GM23338 (cell line): Measurements from ENCODE around the gene FEN1. TPM values are rescaled to one million over a fixed set of nuclear protein-coding genes. Genes with fewer than 3 reads are reported as not detected.
A peak's percentile ranks its signal among the peaks of the same experiment; 100 is the strongest.

ENCODE experiments used
- ATAC-seq: fragments of 200-7000 bp; cut with Tn5 transposase; 3 replicates; pipeline ENCODE4 v1.9.1; 2020
- DNase-seq: peaks from one replicate; pipeline ENCODE4 v3.0.0-alpha.2; 2015; ENCODE audit warnings: low spot score
- H2AFZ ChIP-seq: fragments of 200-600 bp; sonication (generic); 2 replicates; pipeline ENCODE4 v1.8.0; 2016; ENCODE audit warnings: antibody characterized with exemption, mild to moderate bottlenecking, moderate library complexity
- H3F3A ChIP-seq: fragments of 200-600 bp; sonication (generic); replicated peaks from 2 replicates; pipeline ENCODE4 v1.8.0; 2017; ENCODE audit warnings: antibody characterized with exemption, mixed run types, low read depth
- H3K27ac ChIP-seq: fragments of 200-600 bp; sonication (generic); 2 replicates; pipeline ENCODE4 v1.6.1; 2016; ENCODE audit warnings: low read depth
- H3K27me3 ChIP-seq: fragments of 200-600 bp; sonication (generic); 2 replicates; pipeline ENCODE4 v1.8.0; 2016; ENCODE audit warnings: mild to moderate bottlenecking, mixed run types, moderate library complexity; ENCODE audit not compliant: insufficient read depth
- H3K36me3 ChIP-seq: fragments of 200-600 bp; sonication (generic); 2 replicates; pipeline ENCODE4 v1.8.0; 2016; ENCODE audit warnings: mild to moderate bottlenecking; ENCODE audit not compliant: insufficient read depth
- H3K4me1 ChIP-seq: fragments of 200-600 bp; sonication (generic); 2 replicates; pipeline ENCODE4 v1.8.0; 2016; ENCODE audit warnings: mild to moderate bottlenecking, moderate library complexity; ENCODE audit not compliant: insufficient read depth
- H3K4me2 ChIP-seq: fragments of 200-600 bp; sonication (generic); 2 replicates; pipeline ENCODE4 v1.7.1; 2017; ENCODE audit warnings: mixed run types
- H3K4me3 ChIP-seq: fragments of 200-600 bp; sonication (generic); 2 replicates; pipeline ENCODE4 v1.6.1; 2016; ENCODE audit warnings: mixed run types
- H3K79me2 ChIP-seq: fragments of 200-600 bp; sonication (generic); replicated peaks from 2 replicates; pipeline ENCODE4 v1.8.0; 2017; ENCODE audit warnings: mild to moderate bottlenecking; ENCODE audit not compliant: insufficient read depth
- H3K9me2 ChIP-seq: fragments of 200-600 bp; sonication (generic); 2 replicates; pipeline ENCODE4 v1.8.0; 2017; ENCODE audit not compliant: insufficient read depth
- H4K20me1 ChIP-seq: fragments of 200-600 bp; sonication (generic); replicated peaks from 2 replicates; pipeline ENCODE4 v1.8.0; 2017; ENCODE audit warnings: mild to moderate bottlenecking; ENCODE audit not compliant: insufficient read depth
- H3K27ac Mint-ChIP-seq: 2 replicates; pipeline ENCODE4 v1.8.0; 2020; ENCODE audit warnings: inconsistent platforms, mild to moderate bottlenecking, moderate library complexity, mixed read lengths
- H3K27me3 Mint-ChIP-seq: 3 replicates; pipeline ENCODE4 v1.8.0; 2022; ENCODE audit warnings: low read depth, mild to moderate bottlenecking, moderate library complexity, mixed read lengths, inconsistent platforms; ENCODE audit not compliant: insufficient read depth, poor library complexity
- H3K36me3 Mint-ChIP-seq: 3 replicates; pipeline ENCODE4 v1.8.0; 2021; ENCODE audit warnings: low read depth, mild to moderate bottlenecking, inconsistent platforms, moderate library complexity, mixed read lengths
- H3K4me1 Mint-ChIP-seq: 3 replicates; pipeline ENCODE4 v1.8.0; 2020; ENCODE audit warnings: mild to moderate bottlenecking, inconsistent platforms, mixed read lengths
- H3K4me3 Mint-ChIP-seq: 3 replicates; pipeline ENCODE4 v1.8.0; 2021; ENCODE audit warnings: moderate library complexity, mild to moderate bottlenecking, inconsistent platforms, mixed read lengths
- H3K9me3 Mint-ChIP-seq: 3 replicates; pipeline ENCODE4 v1.8.0; 2020; ENCODE audit warnings: moderate library complexity, mild to moderate bottlenecking, inconsistent platforms, mixed read lengths
- CREB1 ChIP-seq: fragments of 250-450 bp; sonication (Bioruptor Pico); IDR thresholded peaks from 2 replicates; pipeline ENCODE4 v1.5.0; 2020; ENCODE audit warnings: low read depth, mild to moderate bottlenecking, moderate library complexity
- CTCF ChIP-seq, 2 experiments: fragments of 200-600 bp in 1 of 2; sonication (generic) in 1 of 2; conservative IDR thresholded peaks; 2 replicates each; pipeline versions ENCODE4 v1.5.1 to v1.6.1; 2016 to 2017; ENCODE audit warnings: antibody characterized with exemption in 2 of 2, low read depth in 2 of 2, mild to moderate bottlenecking in 2 of 2, moderate library complexity in 1 of 2
- EZH2 ChIP-seq: fragments of 200-600 bp; sonication (generic); IDR thresholded peaks from one replicate; pipeline ENCODE4 v1.8.0; 2017; ENCODE audit warnings: antibody characterized with exemption, mild to moderate bottlenecking, low read depth; ENCODE audit not compliant: unreplicated experiment
- EZH2phosphoT487 ChIP-seq: fragments of 200-600 bp; sonication (generic); IDR thresholded peaks from one replicate; pipeline ENCODE4 v1.8.1; 2018; ENCODE audit warnings: antibody characterized with exemption; ENCODE audit not compliant: unreplicated experiment
- JUNB ChIP-seq: IDR thresholded peaks from one replicate; pipeline ENCODE4 v1.6.1; 2016; ENCODE audit warnings: antibody characterized with exemption; ENCODE audit not compliant: unreplicated experiment
- NANOG ChIP-seq: IDR thresholded peaks from 2 replicates; pipeline ENCODE4 v1.6.1; 2016; ENCODE audit warnings: antibody characterized with exemption, borderline replicate concordance
- POLR2AphosphoS5 ChIP-seq: IDR thresholded peaks from 2 replicates; pipeline ENCODE4 v1.6.1; 2016; ENCODE audit warnings: antibody characterized with exemption, low read depth
- ZNF114 ChIP-seq: fragments of 250-450 bp; sonication (Bioruptor Pico); IDR thresholded peaks from 2 replicates; pipeline ENCODE4 v1.5.0; 2020; ENCODE audit warnings: mild to moderate bottlenecking, moderate library complexity
- polyA plus RNA-seq: library from polyadenylated mRNA; unstranded; fragments of >200 nt; fragmentation: Nextera tagmentation; extraction: Ambion mirVana; gene quantifications from 2 replicates; pipeline ENCODE4 v1.2.1, GENCODE V29; 2016
- total RNA-seq: library from RNA; depleted of rRNA; stranded (reverse); fragments of >200 nt; shearing (Covaris generic); gene quantifications from 2 replicates; pipeline ENCODE4 v1.2.3, GENCODE V29; 2014
- TF ChIP-seq, protein P1 (sequence below): IDR thresholded peaks from one replicate; pipeline ENCODE4 v1.6.1; 2018; ENCODE audit warnings: antibody characterized with exemption; ENCODE audit not compliant: unreplicated experiment
- TF ChIP-seq, protein P2 (sequence below): IDR thresholded peaks from 2 replicates; pipeline ENCODE4 v1.6.1; 2016; ENCODE audit warnings: antibody characterized with exemption

FEN1 gene
- total and polyA plus RNA-seq, 2 experiments from 2014 or later, result 85.1 to 89.0 TPM

GRCh38 chr11:61793083-61793828, 545 bp downstream of the FEN1 start (continued):
- TF ChIP-seq, protein P1, sequence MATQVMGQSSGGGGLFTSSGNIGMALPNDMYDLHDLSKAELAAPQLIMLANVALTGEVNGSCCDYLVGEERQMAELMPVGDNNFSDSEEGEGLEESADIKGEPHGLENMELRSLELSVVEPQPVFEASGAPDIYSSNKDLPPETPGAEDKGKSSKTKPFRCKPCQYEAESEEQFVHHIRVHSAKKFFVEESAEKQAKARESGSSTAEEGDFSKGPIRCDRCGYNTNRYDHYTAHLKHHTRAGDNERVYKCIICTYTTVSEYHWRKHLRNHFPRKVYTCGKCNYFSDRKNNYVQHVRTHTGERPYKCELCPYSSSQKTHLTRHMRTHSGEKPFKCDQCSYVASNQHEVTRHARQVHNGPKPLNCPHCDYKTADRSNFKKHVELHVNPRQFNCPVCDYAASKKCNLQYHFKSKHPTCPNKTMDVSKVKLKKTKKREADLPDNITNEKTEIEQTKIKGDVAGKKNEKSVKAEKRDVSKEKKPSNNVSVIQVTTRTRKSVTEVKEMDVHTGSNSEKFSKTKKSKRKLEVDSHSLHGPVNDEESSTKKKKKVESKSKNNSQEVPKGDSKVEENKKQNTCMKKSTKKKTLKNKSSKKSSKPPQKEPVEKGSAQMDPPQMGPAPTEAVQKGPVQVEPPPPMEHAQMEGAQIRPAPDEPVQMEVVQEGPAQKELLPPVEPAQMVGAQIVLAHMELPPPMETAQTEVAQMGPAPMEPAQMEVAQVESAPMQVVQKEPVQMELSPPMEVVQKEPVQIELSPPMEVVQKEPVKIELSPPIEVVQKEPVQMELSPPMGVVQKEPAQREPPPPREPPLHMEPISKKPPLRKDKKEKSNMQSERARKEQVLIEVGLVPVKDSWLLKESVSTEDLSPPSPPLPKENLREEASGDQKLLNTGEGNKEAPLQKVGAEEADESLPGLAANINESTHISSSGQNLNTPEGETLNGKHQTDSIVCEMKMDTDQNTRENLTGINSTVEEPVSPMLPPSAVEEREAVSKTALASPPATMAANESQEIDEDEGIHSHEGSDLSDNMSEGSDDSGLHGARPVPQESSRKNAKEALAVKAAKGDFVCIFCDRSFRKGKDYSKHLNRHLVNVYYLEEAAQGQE, result no peak
- no peak for TF ChIP-seq CREB1 (CRISPR knock-in tag)
- no peak for TF ChIP-seq EZH2phosphoT487

- H3K36me3 ChIP-seq, result peaks cover 3% of the 10 kb centered on the region; the same call in 1 of the 2 replicates
- H3K27ac ChIP-seq, result peak overlapping the region; percentile 92; the same call in 1 of the 2 replicates
- TF ChIP-seq ZNF114 (CRISPR knock-in tag), result no peak
- no peak for TF ChIP-seq CREB1 (CRISPR knock-in tag)
- TF ChIP-seq, protein P2, sequence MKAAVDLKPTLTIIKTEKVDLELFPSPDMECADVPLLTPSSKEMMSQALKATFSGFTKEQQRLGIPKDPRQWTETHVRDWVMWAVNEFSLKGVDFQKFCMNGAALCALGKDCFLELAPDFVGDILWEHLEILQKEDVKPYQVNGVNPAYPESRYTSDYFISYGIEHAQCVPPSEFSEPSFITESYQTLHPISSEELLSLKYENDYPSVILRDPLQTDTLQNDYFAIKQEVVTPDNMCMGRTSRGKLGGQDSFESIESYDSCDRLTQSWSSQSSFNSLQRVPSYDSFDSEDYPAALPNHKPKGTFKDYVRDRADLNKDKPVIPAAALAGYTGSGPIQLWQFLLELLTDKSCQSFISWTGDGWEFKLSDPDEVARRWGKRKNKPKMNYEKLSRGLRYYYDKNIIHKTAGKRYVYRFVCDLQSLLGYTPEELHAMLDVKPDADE, result no peak
- no peak for TF ChIP-seq JUNB
- TF ChIP-seq, protein P1, result no peak
- TF ChIP-seq POLR2AphosphoS5, result no peak
- TF ChIP-seq CTCF (conservative IDR thresholded peaks at IDR 0.05; ENCODE audit: low read depth in 2 of 2), result no peak
- TF ChIP-seq NANOG, result no peak
- no peak for TF ChIP-seq EZH2
Measured at GRCh38 chr11:61793829-61794204, 1.1 kb downstream of the FEN1 start.

More at GRCh38 chr11:61793829-61794204, 1.1 kb downstream of the FEN1 start:
- Mint-ChIP-seq H3K4me3 (peak overlapping the region; percentile 91), H3K36me3 (peaks cover 68% of the 10 kb centered on the region), H3K9me3 (no peaks in the 10 kb centered on the region), H3K27me3 (peaks cover 9% of the 10 kb centered on the region), H3K4me1 (peaks cover 17% of the 10 kb centered on the region), H3K27ac (peak overlapping the region; percentile 100)
- Histone ChIP-seq H3K79me2 (peaks cover 54% of the 10 kb centered on the region), H2AFZ (no peak overlapping the region), H3K4me1 (0 out of 2 replicates have a peak, but pooled peaks cover 5% of the 10 kb centered on the region), H3K4me3 (peak overlapping the region; percentile 82), H3F3A (peaks cover 24% of the 10 kb centered on the region; the same call in 1 of the 2 replicates), H4K20me1 (peaks cover 4% of the 10 kb centered on the region; the same call in 1 of the 2 replicates), H3K4me2 (peak overlapping the region; percentile 87), H3K27me3 (no peaks in the 10 kb centered on the region), H3K9me2 (no peaks in the 10 kb centered on the region)
- no peak for DNase-seq
- ATAC-seq, result no peak
